ENCODE results near the gene RAB17.

GRCh38 chr2:237527766-237528165, 62.8 kb downstream of the RAB17 start:
- TF ChIP-seq POLR2A (IDR thresholded peaks at IDR 0.05; ENCODE audit: low read depth, low read length) = no peak
- TF ChIP-seq ZBTB11 (CRISPR knock-in tag; IDR thresholded peaks at IDR 0.05) = no peak
- TF ChIP-seq KDM1A (IDR thresholded peaks at IDR 0.05; ENCODE audit: borderline replicate concordance) = no peak
- TF ChIP-seq ZNF24 (IDR thresholded peaks at IDR 0.05) = no peak
- no peak for TF ChIP-seq GABPA (IDR thresholded peaks at IDR 0.05; ENCODE audit: low read depth)

Data from GM12878 (cell line).